ENCODE data around the gene SNX1. TPM values are rescaled to one million over a fixed set of nuclear protein-coding genes. Genes with fewer than 3 reads are reported as not detected.

Gene SNX1
- total and polyA plus RNA-seq, 2 of the 13 experiments (the other 11 are each of a cell fraction or from before 2014, with no cell fraction given), result 29.3 to 60.1 TPM

GRCh38 chr15:64110950-64111678 lies 15.3 kb downstream of the SNX1 start (continued):
- TF ChIP-seq, protein P1, sequence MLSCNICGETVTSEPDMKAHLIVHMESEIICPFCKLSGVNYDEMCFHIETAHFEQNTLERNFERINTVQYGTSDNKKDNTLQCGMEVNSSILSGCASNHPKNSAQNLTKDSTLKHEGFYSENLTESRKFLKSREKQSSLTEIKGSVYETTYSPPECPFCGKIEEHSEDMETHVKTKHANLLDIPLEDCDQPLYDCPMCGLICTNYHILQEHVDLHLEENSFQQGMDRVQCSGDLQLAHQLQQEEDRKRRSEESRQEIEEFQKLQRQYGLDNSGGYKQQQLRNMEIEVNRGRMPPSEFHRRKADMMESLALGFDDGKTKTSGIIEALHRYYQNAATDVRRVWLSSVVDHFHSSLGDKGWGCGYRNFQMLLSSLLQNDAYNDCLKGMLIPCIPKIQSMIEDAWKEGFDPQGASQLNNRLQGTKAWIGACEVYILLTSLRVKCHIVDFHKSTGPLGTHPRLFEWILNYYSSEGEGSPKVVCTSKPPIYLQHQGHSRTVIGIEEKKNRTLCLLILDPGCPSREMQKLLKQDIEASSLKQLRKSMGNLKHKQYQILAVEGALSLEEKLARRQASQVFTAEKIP (CRISPR knock-in tag; IDR thresholded peaks at IDR 0.05; ENCODE audit: borderline replicate concordance), result no peak
- no peak for TF ChIP-seq THAP11 (CRISPR knock-in tag; IDR thresholded peaks at IDR 0.05)
- TF ChIP-seq ZBTB33 (CRISPR knock-in tag; IDR thresholded peaks at IDR 0.05), result no peak
- no peak for TF ChIP-seq ZMYM4 (CRISPR knock-in tag; IDR thresholded peaks at IDR 0.05)
- no peak for TF ChIP-seq JUN (CRISPR knock-in tag; IDR thresholded peaks at IDR 0.05)
- no peak for TF ChIP-seq MTA3 (CRISPR knock-in tag; IDR thresholded peaks at IDR 0.05)
- TF ChIP-seq, protein P2, sequence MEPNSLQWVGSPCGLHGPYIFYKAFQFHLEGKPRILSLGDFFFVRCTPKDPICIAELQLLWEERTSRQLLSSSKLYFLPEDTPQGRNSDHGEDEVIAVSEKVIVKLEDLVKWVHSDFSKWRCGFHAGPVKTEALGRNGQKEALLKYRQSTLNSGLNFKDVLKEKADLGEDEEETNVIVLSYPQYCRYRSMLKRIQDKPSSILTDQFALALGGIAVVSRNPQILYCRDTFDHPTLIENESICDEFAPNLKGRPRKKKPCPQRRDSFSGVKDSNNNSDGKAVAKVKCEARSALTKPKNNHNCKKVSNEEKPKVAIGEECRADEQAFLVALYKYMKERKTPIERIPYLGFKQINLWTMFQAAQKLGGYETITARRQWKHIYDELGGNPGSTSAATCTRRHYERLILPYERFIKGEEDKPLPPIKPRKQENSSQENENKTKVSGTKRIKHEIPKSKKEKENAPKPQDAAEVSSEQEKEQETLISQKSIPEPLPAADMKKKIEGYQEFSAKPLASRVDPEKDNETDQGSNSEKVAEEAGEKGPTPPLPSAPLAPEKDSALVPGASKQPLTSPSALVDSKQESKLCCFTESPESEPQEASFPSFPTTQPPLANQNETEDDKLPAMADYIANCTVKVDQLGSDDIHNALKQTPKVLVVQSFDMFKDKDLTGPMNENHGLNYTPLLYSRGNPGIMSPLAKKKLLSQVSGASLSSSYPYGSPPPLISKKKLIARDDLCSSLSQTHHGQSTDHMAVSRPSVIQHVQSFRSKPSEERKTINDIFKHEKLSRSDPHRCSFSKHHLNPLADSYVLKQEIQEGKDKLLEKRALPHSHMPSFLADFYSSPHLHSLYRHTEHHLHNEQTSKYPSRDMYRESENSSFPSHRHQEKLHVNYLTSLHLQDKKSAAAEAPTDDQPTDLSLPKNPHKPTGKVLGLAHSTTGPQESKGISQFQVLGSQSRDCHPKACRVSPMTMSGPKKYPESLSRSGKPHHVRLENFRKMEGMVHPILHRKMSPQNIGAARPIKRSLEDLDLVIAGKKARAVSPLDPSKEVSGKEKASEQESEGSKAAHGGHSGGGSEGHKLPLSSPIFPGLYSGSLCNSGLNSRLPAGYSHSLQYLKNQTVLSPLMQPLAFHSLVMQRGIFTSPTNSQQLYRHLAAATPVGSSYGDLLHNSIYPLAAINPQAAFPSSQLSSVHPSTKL (CRISPR knock-in tag; IDR thresholded peaks at IDR 0.05), result no peak
- no peak for TF ChIP-seq NFIC (IDR thresholded peaks at IDR 0.05; ENCODE audit: low read length)
- TF ChIP-seq ZFP36L2 (CRISPR knock-in tag; IDR thresholded peaks at IDR 0.05), result no peak
- no peak for TF ChIP-seq ZNF44 (CRISPR knock-in tag; IDR thresholded peaks at IDR 0.05)
- TF ChIP-seq REXO4 (CRISPR knock-in tag; IDR thresholded peaks at IDR 0.05; ENCODE audit: borderline replicate concordance), result no peak
- no peak for TF ChIP-seq ZNF510 (CRISPR knock-in tag; IDR thresholded peaks at IDR 0.05; ENCODE audit: low read depth)

All from HepG2 (cell line).